Activated effector memory CD4-positive, alpha-beta T cell treated with anti-CD3 and anti-CD28 coated beads, Interleukin-2, amount 50 U/mL, for 16 hours (primary cell): ENCODE results near the gene MAIP1.

Experiments used
- DNase-seq: peaks from one replicate; pipeline ENCODE4 v3.0.0-alpha.2; 2020

Gene MAIP1

DNA sequence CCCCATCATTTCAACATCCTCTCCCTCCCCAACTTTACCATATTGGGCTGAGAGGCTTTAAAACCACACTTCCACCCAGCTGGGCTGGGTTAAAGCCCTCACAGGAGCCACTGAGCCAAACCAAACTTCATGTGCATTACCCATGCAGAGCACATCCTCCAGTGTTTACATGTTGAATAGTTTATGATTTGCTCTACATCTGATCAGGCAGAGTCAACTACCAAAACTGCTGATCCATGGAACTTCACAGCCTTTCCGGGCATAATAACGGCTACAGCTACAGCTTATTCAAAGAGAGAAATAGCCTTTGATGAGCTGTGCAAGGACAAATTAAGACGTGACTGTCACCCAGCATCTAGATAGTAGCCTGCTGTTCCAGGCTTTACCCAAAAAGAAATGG, 39.0 kb downstream of the MAIP1 start:
- no peak for DNase-seq

DNA sequence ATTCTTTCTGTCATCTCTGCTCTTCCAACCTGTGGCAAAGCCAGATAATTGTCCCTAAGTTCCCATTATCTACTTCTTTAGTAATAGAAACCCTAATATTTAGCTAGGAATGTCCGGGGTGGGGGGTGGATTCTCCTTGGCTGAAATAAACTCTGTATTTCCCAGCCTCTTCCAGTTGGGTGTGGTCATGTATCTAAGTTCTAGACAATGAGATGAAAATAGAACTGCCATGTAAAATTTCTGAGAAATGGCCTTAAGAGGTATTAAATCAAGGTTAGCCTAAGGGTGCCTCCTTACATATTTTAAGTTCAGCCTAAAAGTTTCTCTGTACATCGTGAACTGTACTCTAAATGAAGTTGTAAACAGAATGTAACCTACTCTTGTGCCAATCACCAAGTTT, 39.5 kb downstream of the MAIP1 start:
- no peak for DNase-seq

GRCh38 chr2:199997296-199997695, 41.9 kb downstream of the MAIP1 start:
- DNase-seq: no peak

DNA sequence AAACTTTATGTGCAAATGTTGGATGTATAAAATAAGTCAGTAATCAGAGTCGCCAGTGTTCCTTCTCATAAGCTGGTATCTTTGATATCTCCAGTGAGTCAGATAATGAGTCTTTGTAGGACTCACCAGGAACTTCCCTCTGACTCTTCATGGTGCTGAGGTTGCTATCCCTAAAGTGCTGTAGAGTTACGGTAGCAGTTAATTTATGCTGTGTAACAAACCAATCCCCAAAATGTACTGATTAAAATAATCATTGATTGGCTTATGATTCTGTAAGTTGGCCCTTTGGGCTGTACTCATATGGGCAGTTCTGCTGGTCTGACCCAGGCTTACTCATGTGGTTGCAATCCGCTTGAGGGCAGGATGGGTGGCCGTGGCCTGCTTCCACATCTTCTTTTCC, 43.8 kb downstream of the MAIP1 start:
- DNase-seq: no peak

- no peak for DNase-seq
Measured at GRCh38 chr2:200000444-200001163, 45.2 kb downstream of the MAIP1 start.

DNA sequence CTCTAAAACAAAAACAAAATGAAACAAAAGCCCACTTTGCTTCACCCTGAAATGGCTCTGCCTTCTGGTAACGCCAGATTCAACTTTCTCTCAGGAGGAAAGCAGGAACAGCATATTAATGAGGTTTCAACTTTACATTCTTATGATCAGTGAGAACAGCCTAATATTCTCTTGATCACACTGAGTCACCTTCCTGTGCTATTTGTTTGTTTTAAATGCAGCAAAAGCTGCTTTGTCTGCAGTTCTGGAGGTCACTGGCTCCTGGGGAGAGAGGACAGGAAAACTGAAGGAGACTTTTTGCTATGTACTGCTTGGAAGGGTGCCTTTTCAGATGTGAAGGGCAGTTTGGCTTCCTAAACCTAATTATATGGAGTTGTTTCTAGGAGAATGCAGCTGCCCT, 48.1 kb downstream of the MAIP1 start:
- DNase-seq: no peak

- no peak for DNase-seq
Measured at GRCh38 chr2:200005675-200006074, 50.3 kb downstream of the MAIP1 start.

DNA sequence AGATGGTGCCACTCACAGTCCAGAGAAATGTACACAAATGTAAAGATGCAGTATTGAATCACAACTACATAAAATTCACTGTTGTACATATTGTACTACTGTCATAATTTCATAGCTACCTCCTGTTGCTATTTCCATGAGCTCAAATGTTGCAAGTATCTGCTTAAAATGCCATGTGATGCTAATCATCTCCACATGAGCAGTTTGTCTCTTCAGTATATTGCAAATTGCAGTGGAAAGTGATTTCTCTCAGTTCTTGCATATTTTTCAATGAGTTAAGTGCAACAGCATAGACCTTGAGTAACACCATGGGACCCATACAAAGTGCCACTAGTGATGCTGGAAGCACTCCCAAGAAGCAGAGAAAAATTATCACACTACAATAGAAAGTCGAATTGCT, 51.9 kb downstream of the MAIP1 start:
- no peak for DNase-seq

DNA sequence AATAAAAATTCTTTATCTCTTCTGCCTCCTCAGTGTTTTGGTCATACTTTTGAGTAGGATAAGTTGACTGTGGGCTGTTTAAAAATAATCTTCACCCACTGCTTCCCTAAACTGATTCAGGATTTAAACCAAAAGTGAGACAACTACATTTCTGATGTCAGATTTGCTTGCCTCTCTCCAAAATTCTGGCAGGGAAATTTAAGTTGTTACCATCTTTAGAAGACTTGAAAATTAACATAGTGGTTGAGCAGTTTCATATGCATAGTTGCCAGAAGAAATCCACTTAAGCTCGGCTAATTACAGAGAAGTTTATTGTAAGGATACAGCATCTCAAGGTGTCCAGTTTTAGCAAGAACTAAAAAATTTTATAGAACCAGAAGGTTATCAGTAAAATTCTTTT, 57.0 kb downstream of the MAIP1 start:
- no peak for DNase-seq
